WTC11 (cell line): ENCODE measurements around the gene GAS2L3. TPM values are rescaled to one million over a fixed set of nuclear protein-coding genes. Genes with fewer than 3 reads are reported as not detected.
A peak's percentile ranks its signal among the peaks of the same experiment; 100 is the strongest.

ENCODE experiments used
- ATAC-seq: fragments of 200-7000 bp; cut with Tn5 transposase; 2 replicates; pipeline ENCODE4 v1.10.0; 2021; ENCODE audit warnings: mild to moderate bottlenecking, moderate library complexity
- CTCF ChIA-PET: fragments of 300-600 bp; sonication (Branson Sonifier 250); formaldehyde crosslinking; loops from one replicate; lab custom pipeline; 2021; ENCODE audit warnings: antibody characterized with exemption; lab: Charles Lee
- POLR2A ChIA-PET: fragments of 350-600 bp; sonication (Branson Sonifier 250); formaldehyde crosslinking; loops from one replicate; lab custom pipeline; 2021; ENCODE audit warnings: antibody characterized with exemption; lab: Charles Lee
- DNase-seq: peaks from one replicate; pipeline ENCODE4 v3.0.0; 2021; ENCODE audit warnings: low spot score
- H3K27ac Mint-ChIP-seq: 2 replicates; pipeline ENCODE4 v1.8.0; 2021; ENCODE audit warnings: mixed read lengths
- H3K27me3 Mint-ChIP-seq: 2 replicates; pipeline ENCODE4 v1.8.0; 2021; ENCODE audit warnings: low read depth, mild to moderate bottlenecking, moderate library complexity, mixed read lengths
- H3K36me3 Mint-ChIP-seq: 2 replicates; pipeline ENCODE4 v1.8.0; 2021; ENCODE audit warnings: mixed read lengths
- H3K4me1 Mint-ChIP-seq: 2 replicates; pipeline ENCODE4 v1.8.0; 2022; ENCODE audit warnings: mixed read lengths
- H3K4me3 Mint-ChIP-seq: 2 replicates; pipeline ENCODE4 v1.8.0; 2021; ENCODE audit warnings: mild to moderate bottlenecking, moderate library complexity, mixed read lengths
- H3K9me3 Mint-ChIP-seq: 2 replicates; pipeline ENCODE4 v1.8.0; 2021; ENCODE audit warnings: mixed read lengths
- ATF3 ChIP-seq: sonication (generic); formaldehyde crosslinking; conservative IDR thresholded peaks from 2 replicates; pipeline ENCODE4 v1.8.1; 2022; ENCODE audit warnings: mild to moderate bottlenecking, missing genetic modification reagents
- ATF6 ChIP-seq: sonication (generic); formaldehyde crosslinking; IDR thresholded peaks from 2 replicates; pipeline ENCODE4 v1.8.1; 2023; ENCODE audit warnings: mild to moderate bottlenecking, missing genetic modification reagents
- ERG ChIP-seq: fragments of 250-450 bp; sonication (Bioruptor Pico); IDR thresholded peaks from 2 replicates; pipeline ENCODE4 v1.8.0; 2021; ENCODE audit warnings: mild to moderate bottlenecking
- GABPB1 ChIP-seq: sonication (generic); formaldehyde crosslinking; IDR thresholded peaks from 2 replicates; pipeline ENCODE4 v1.8.1; 2023; ENCODE audit warnings: mild to moderate bottlenecking, missing genetic modification reagents
- HMGA2 ChIP-seq: fragments of 250-450 bp; sonication (Bioruptor Pico); IDR thresholded peaks from 2 replicates; pipeline ENCODE4 v1.4.0; 2021; ENCODE audit warnings: mild to moderate bottlenecking, moderate library complexity
- JAZF1 ChIP-seq: fragments of 250-450 bp; sonication (Bioruptor Pico); IDR thresholded peaks from 2 replicates; pipeline ENCODE4 v1.9.0; 2021; ENCODE audit warnings: moderate library complexity, mild to moderate bottlenecking, inconsistent platforms
- MAX ChIP-seq: sonication (generic); formaldehyde crosslinking; IDR thresholded peaks from 2 replicates; pipeline ENCODE4 v1.8.0; 2022; ENCODE audit warnings: mild to moderate bottlenecking, missing genetic modification reagents
- MLX ChIP-seq: sonication (generic); formaldehyde crosslinking; IDR thresholded peaks from 2 replicates; pipeline ENCODE4 v1.8.1; 2023; ENCODE audit warnings: mild to moderate bottlenecking, missing genetic modification reagents, moderate library complexity
- MYBL2 ChIP-seq: sonication (generic); formaldehyde crosslinking; IDR thresholded peaks from 2 replicates; pipeline ENCODE4 v1.8.1; 2023; ENCODE audit warnings: mild to moderate bottlenecking, moderate library complexity, missing genetic modification reagents
- NR1H2 ChIP-seq: sonication (generic); formaldehyde crosslinking; IDR thresholded peaks from 2 replicates; pipeline ENCODE4 v1.9.0; 2021; ENCODE audit warnings: mild to moderate bottlenecking, moderate library complexity, missing genetic modification reagents
- NR2C2 ChIP-seq: sonication (generic); formaldehyde crosslinking; IDR thresholded peaks from 2 replicates; pipeline ENCODE4 v1.8.0; 2022; ENCODE audit warnings: mild to moderate bottlenecking, missing genetic modification reagents
- PRDM15 ChIP-seq: sonication (generic); formaldehyde crosslinking; IDR thresholded peaks from 2 replicates; pipeline ENCODE4 v1.8.0; 2022; ENCODE audit warnings: missing genetic modification reagents
- PREB ChIP-seq: sonication (generic); formaldehyde crosslinking; IDR thresholded peaks from 2 replicates; pipeline ENCODE4 v1.8.1; 2022; ENCODE audit warnings: mild to moderate bottlenecking, missing genetic modification reagents, moderate library complexity, borderline replicate concordance
- RELA ChIP-seq: sonication (generic); formaldehyde crosslinking; IDR thresholded peaks from 2 replicates; pipeline ENCODE4 v1.8.1; 2022; ENCODE audit warnings: missing genetic modification reagents, mild to moderate bottlenecking, borderline replicate concordance
- SMAD3 ChIP-seq: sonication (generic); formaldehyde crosslinking; IDR thresholded peaks from 2 replicates; pipeline ENCODE4 v1.8.0; 2022; ENCODE audit warnings: missing genetic modification reagents, mild to moderate bottlenecking, borderline replicate concordance
- TEAD1 ChIP-seq: sonication (generic); formaldehyde crosslinking; IDR thresholded peaks from 2 replicates; pipeline ENCODE4 v1.8.0; 2022; ENCODE audit warnings: mild to moderate bottlenecking, missing genetic modification reagents
- USF1 ChIP-seq: sonication (generic); formaldehyde crosslinking; IDR thresholded peaks from 2 replicates; pipeline ENCODE4 v1.8.0; 2022; ENCODE audit warnings: mild to moderate bottlenecking, missing genetic modification reagents
- ZNF121 ChIP-seq: sonication (generic); formaldehyde crosslinking; IDR thresholded peaks from 2 replicates; pipeline ENCODE4 v1.8.0; 2023; ENCODE audit warnings: missing genetic modification reagents
- ZNF425 ChIP-seq: fragments of 250-450 bp; sonication (Bioruptor Pico); conservative IDR thresholded peaks from 2 replicates; pipeline ENCODE4 v1.9.0; 2021; ENCODE audit warnings: mild to moderate bottlenecking
- total RNA-seq: library from RNA; stranded (reverse); gene quantifications from 3 replicates; pipeline ENCODE4 v1.2.3, GENCODE V29; 2021

The GAS2L3 gene
- total RNA-seq, 1 experiment from 2014 or later = 14.8 TPM

- Mint-ChIP-seq H3K9me3 (peaks cover 26% of the 10 kb centered on the region), H3K4me1 (peaks cover 11% of the 10 kb centered on the region), H3K27ac (no peak overlapping the region), H3K4me3 (no peak overlapping the region), H3K36me3 (peaks cover 8% of the 10 kb centered on the region), H3K27me3 (peaks cover 2% of the 10 kb centered on the region; the same call in 1 of the 2 replicates)
- no peak for DNase-seq
- no peak for TF ChIP-seq GABPB1 (CRISPR knock-in tag)
- TF ChIP-seq NR2C2 (CRISPR knock-in tag) = no peak
- no peak for TF ChIP-seq ATF3 (CRISPR knock-in tag)
- no peak for TF ChIP-seq USF1
- TF ChIP-seq PRDM15 = no peak
- TF ChIP-seq ZNF425 (CRISPR knock-in tag) = no peak
- TF ChIP-seq PREB = no peak
- TF ChIP-seq NR1H2 (CRISPR knock-in tag) = no peak
- TF ChIP-seq MAX (CRISPR knock-in tag) = no peak
- TF ChIP-seq SMAD3 = no peak
- no peak for TF ChIP-seq TEAD1 (CRISPR knock-in tag)
- TF ChIP-seq ATF6 (CRISPR knock-in tag) = no peak
- TF ChIP-seq MYBL2 (CRISPR knock-in tag) = no peak
- TF ChIP-seq MLX (CRISPR knock-in tag) = no peak
- no peak for TF ChIP-seq ERG (CRISPR knock-in tag)
- no peak for TF ChIP-seq ZNF121
- no peak for TF ChIP-seq RELA
- no peak for TF ChIP-seq JAZF1 (CRISPR knock-in tag)
- TF ChIP-seq HMGA2 (CRISPR knock-in tag) = no peak
- ChIA-PET CTCF (interaction anchor here (0.6 to 2.1 kb wide), 7 partner anchors 10 to 370 kb away, joined by 3 to 17 read pairs (median 3); no protein-coding TSS in a partner anchor), POLR2A (no interaction called here)
- ATAC-seq = peak; percentile 77
Observed at GRCh38 chr12:100651694-100652093, 78.2 kb downstream of the GAS2L3 start.
